ENCODE results near the gene NCOA7. TPM values are rescaled to one million over a fixed set of nuclear protein-coding genes. Genes with fewer than 3 reads are reported as not detected.

Gene NCOA7
- total and polyA plus RNA-seq, 10 of the 15 experiments (the other 5 are each of a cell fraction or from before 2014, with no cell fraction given) = 18.9 to 50.3 (median 34.2) TPM

- Histone ChIP-seq H3K36me3 (ENCODE audit: control insufficient read depth in 2 of 2, insufficient read depth in 2 of 2, low read length in 1 of 2) (no peaks in the 10 kb centered on the region), H3K27ac (ENCODE audit: control insufficient read depth, insufficient read depth) (no peak overlapping the region), H3K27me3 (replicated peaks in 1 of 2; ENCODE audit: control insufficient read depth in 2 of 2, insufficient read depth in 2 of 2, low read length in 1 of 2) (no peaks in the 10 kb centered on the region), H3K4me3 (no peak overlapping the region), H3K4me2 (ENCODE audit: control insufficient read depth, insufficient read depth) (no peak overlapping the region), H3K9ac (ENCODE audit: control insufficient read depth, insufficient read depth, low read length) (no peak overlapping the region), H3K4me1 (ENCODE audit: control insufficient read depth, insufficient read depth, low read length) (peaks cover 7% of the 10 kb centered on the region), H4K20me1 (ENCODE audit: control insufficient read depth, insufficient read depth) (no peaks in the 10 kb centered on the region), H2AFZ (ENCODE audit: control insufficient read depth, low read depth, low read length) (no peak overlapping the region), H3K79me2 (ENCODE audit: control insufficient read depth, insufficient read depth, low read length) (peaks cover 17% of the 10 kb centered on the region), H3K9me3 (replicated peaks; ENCODE audit: control insufficient read depth, insufficient read depth, low read length) (no peaks in the 10 kb centered on the region)
- FAIRE-seq (no peak), DNase-seq (ENCODE audit: low read depth, low spot score) (no peak), ATAC-seq (no peak)
- TF ChIP-seq ELK1 (IDR thresholded peaks at IDR 0.05; ENCODE audit: low read depth, low read length) (no peak), CTCF (IDR thresholded peaks at IDR 0.05 in 2 of 3, conservative IDR thresholded peaks at IDR 0.05 in 1 of 3; ENCODE audit: control insufficient read depth in 2 of 3, extremely low read depth in 1 of 3, insufficient read depth in 1 of 3, low read depth in 3 of 3, low read length in 3 of 3) (peak; percentile 7 to 24 (median 18); a peak in 2 of 6 replicates), SIX5 (IDR thresholded peaks at IDR 0.05; ENCODE audit: low read depth, low read length, severe bottlenecking) (no peak), ZBTB40 (IDR thresholded peaks at IDR 0.05; ENCODE audit: borderline replicate concordance) (no peak), RAD21 (IDR thresholded peaks at IDR 0.05; ENCODE audit: insufficient read depth, low read depth, low read length) (peak; percentile 47), POLR2AphosphoS2 (IDR thresholded peaks at IDR 0.05; ENCODE audit: low read depth, low read length) (no peak), RCOR1 (conservative IDR thresholded peaks at IDR 0.05; ENCODE audit: low read depth, low read length) (no peak)
- BruUV-seq (replicated peaks) = no TSS peak
- CTCF ChIA-PET = interaction anchor here (0.8 to 15.3 kb wide), 27 partner anchors 8 to 649 kb away, joined by 3 to 505 read pairs (median 8); partner anchors contain the start of gene NCOA7
- in situ Hi-C loops (cut with MboI) = no loop called here
- intact Hi-C loops (cut with micrococcal nuclease; ENCODE audit: unreplicated experiment) = loop anchor here (2.0 kb wide), 1 partner anchor 95 kb away; no protein-coding TSS in a partner anchor
- POLR2A ChIA-PET = interaction anchor here (0.8 to 1.1 kb wide), 2 partner anchors 159 to 172 kb away, joined by 3 read pairs; no protein-coding TSS in a partner anchor
- RAD21 ChIA-PET (ENCODE audit: unreplicated experiment) = interaction anchor here (0.8 to 3.4 kb wide), 15 partner anchors 10 to 643 kb away, joined by 3 to 48 read pairs (median 7); partner anchors contain the start of gene NCOA7
- SMC1A ChIA-PET (ENCODE audit: uncharacterized antibody, unreplicated experiment) = interaction anchor here (0.6 to 9.8 kb wide), 19 partner anchors 9 to 640 kb away, joined by 3 to 179 read pairs (median 6); partner anchors contain the start of gene NCOA7
- WGBS (ENCODE audit: insufficient coverage, insufficient replicate concordance, low lambda C conversion rate, missing lambda C conversion rate) = 67% methylated on average over 11 of the region's 11 CpGs
Observed at GRCh38 chr6:125953502-125953875, 162.7 kb downstream of the NCOA7 start.

Data from GM12878 (cell line).